HG02623 (cell line): ENCODE measurements around the gene RNF8.
"Not testable (repeated sequence)": the region's sequence is repeated elsewhere in the genome, so short reads cannot be mapped to it uniquely, and the experiment has no call there.

ENCODE experiments used
- ATAC-seq: cut with Tn5 transposase; IDR thresholded peaks from one replicate; pipeline ENCODE4 v1.9.1; 2021; ENCODE audit warnings: moderate library complexity; ENCODE audit not compliant: unreplicated experiment

The RNF8 gene

GRCh38 chr6:37442416-37443215 lies 88.8 kb downstream of the RNF8 start:
- no peak for ATAC-seq

- not testable (repeated sequence) for ATAC-seq
Measured at GRCh38 chr6:37443216-37443542, 89.4 kb downstream of the RNF8 start.
